ENCODE measurements around the gene C2CD2. TPM values are rescaled to one million over a fixed set of nuclear protein-coding genes. Genes with fewer than 3 reads are reported as not detected.

The C2CD2 gene
- total RNA-seq, 1 donor from 2014 or later = 31.1 TPM

- H3K4me3 Mint-ChIP-seq = no peak overlapping the region
- peaks cover 8% of the 10 kb centered on the region for H3K9me3 Mint-ChIP-seq
- peaks cover 3% of the 10 kb centered on the region for H3K36me3 Mint-ChIP-seq
- peaks cover 11% of the 10 kb centered on the region for H3K4me1 Mint-ChIP-seq
- no peak for TF ChIP-seq CTCF (IDR thresholded peaks at IDR 0.05; ENCODE audit: unreplicated experiment)
- H3K27me3 Mint-ChIP-seq (ENCODE audit: low read depth) = no peaks in the 10 kb centered on the region
- DNase-seq (ENCODE audit: low spot score in 2 of 2, unreplicated experiment in 2 of 2) = no peak
- H3K27ac Mint-ChIP-seq = no peak overlapping the region
Observed at GRCh38 chr21:41974752-41975053, 20.9 kb upstream of the C2CD2 start.

- Mint-ChIP-seq H3K36me3 (peaks cover 2% of the 10 kb centered on the region), H3K9me3 (peaks cover 3% of the 10 kb centered on the region), H3K27me3 (ENCODE audit: low read depth) (no peaks in the 10 kb centered on the region), H3K4me3 (no peak overlapping the region), H3K4me1 (peaks cover 14% of the 10 kb centered on the region), H3K27ac (no peak overlapping the region)
- TF ChIP-seq CTCF (IDR thresholded peaks at IDR 0.05; ENCODE audit: unreplicated experiment) = no peak
- peak in 1 of 2 experiments; percentile 25 for DNase-seq (ENCODE audit: low spot score in 2 of 2, unreplicated experiment in 2 of 2)
Observed at GRCh38 chr21:41973861-41974751, 20.3 kb upstream of the C2CD2 start.

- H3K36me3 Mint-ChIP-seq = no peaks in the 10 kb centered on the region
- peak in 1 of 2 experiments; percentile 28 for DNase-seq (ENCODE audit: low spot score in 2 of 2, unreplicated experiment in 2 of 2)
- no peak overlapping the region for H3K27ac Mint-ChIP-seq
- H3K4me3 Mint-ChIP-seq = no peak overlapping the region
- H3K9me3 Mint-ChIP-seq = no peaks in the 10 kb centered on the region
- TF ChIP-seq CTCF (IDR thresholded peaks at IDR 0.05; ENCODE audit: unreplicated experiment) = no peak
- H3K4me1 Mint-ChIP-seq = peaks cover 21% of the 10 kb centered on the region
- no peaks in the 10 kb centered on the region for H3K27me3 Mint-ChIP-seq (ENCODE audit: low read depth)
Observed at GRCh38 chr21:41973427-41973831, 19.6 kb upstream of the C2CD2 start.

GRCh38 chr21:41972511-41973205 lies 18.8 kb upstream of the C2CD2 start:
- peak in 1 of 2 experiments; percentile 32 for DNase-seq (ENCODE audit: low spot score in 2 of 2, unreplicated experiment in 2 of 2)
- Mint-ChIP-seq H3K9me3 (no peaks in the 10 kb centered on the region), H3K36me3 (no peaks in the 10 kb centered on the region), H3K4me1 (peaks cover 26% of the 10 kb centered on the region), H3K27me3 (ENCODE audit: low read depth) (no peaks in the 10 kb centered on the region), H3K4me3 (no peak overlapping the region), H3K27ac (no peak overlapping the region)
- TF ChIP-seq CTCF (IDR thresholded peaks at IDR 0.05; ENCODE audit: unreplicated experiment) = no peak

GRCh38 chr21:41971891-41972290 lies 18.1 kb upstream of the C2CD2 start:
- Mint-ChIP-seq H3K9me3 (no peaks in the 10 kb centered on the region), H3K36me3 (no peaks in the 10 kb centered on the region), H3K4me1 (peaks cover 26% of the 10 kb centered on the region), H3K4me3 (no peak overlapping the region), H3K27me3 (ENCODE audit: low read depth) (no peaks in the 10 kb centered on the region), H3K27ac (no peak overlapping the region)
- no peak for DNase-seq (ENCODE audit: low spot score in 2 of 2, unreplicated experiment in 2 of 2)
- TF ChIP-seq CTCF (IDR thresholded peaks at IDR 0.05; ENCODE audit: unreplicated experiment) = no peak

Data from mesothelial cell of epicardium (in vitro differentiated cells).